DMS79 (cell line): ENCODE results near the gene PRDM15.

Source experiments
- DNase-seq: peaks from one replicate; lab custom pipeline; 2025; lab: John Stamatoyannopoulos, UW

Gene PRDM15

DNA sequence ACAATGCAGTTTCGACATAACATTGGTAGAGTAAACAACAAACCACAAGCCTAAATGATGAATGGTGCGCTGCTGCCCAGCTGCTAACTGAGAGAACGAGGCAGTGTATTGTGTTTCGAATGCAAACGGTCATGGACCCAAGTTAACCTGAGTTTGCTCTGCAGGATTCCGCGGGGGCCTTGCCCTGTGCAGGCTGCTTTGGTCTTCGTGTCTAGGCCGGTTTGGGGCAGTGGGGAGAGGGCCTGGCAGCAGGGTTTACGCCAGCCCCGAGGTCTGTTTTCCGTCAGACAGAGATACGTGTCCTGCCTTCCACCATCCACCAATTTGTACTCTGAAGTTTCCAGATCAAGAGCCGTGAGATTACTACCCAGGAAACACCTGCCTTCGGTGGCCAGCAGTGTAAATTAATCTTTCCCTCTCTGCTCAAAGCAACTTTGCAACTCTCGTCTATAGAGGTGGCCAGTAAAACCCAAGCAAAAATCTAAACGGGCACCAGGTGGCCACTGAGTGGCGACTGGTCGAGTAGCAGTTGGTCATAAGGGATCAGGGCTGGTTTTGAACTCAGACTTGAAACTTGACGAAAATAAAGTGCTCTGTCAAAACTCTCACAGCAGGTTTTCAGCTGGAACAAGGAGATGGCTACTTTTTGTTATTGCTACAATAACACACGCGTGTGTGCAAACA, 6.3 kb upstream of the PRDM15 start:
- no peak for DNase-seq

GRCh38 chr21:41884501-41885030, 5.4 kb upstream of the PRDM15 start:
- no peak for DNase-seq

GRCh38 chr21:41883582-41883981, 4.4 kb upstream of the PRDM15 start:
- DNase-seq: no peak

DNA sequence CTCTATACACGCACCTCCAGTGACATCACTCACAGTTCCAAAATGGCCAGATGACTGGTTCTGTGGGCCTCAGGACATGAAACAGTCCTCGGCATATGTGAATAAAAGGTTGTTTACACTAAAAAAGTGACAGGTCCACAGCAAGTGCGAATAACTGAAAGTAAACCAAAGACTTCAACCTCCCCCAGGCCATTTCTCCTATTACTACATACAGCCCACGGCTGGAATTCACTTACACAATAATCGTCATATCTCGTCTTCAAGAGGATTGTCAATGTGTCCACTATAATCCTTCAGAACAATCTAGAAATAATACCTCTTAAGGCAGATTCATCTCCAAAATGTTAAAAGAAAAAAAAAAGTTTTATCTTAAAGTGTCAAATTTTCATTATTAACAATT, 1.9 kb upstream of the PRDM15 start:
- no peak for DNase-seq

GRCh38 chr21:41880153-41880552, 1.0 kb upstream of the PRDM15 start:
- no peak for DNase-seq

GRCh38 chr21:41878831-41879189, 334 bp downstream of the PRDM15 start:
- peak; percentile 50 for DNase-seq

- DNase-seq: no peak
Observed at GRCh38 chr21:41877901-41878830, 978 bp downstream of the PRDM15 start.

- DNase-seq: no peak
Observed at GRCh38 chr21:41876928-41877652, 2.1 kb downstream of the PRDM15 start.

DNA sequence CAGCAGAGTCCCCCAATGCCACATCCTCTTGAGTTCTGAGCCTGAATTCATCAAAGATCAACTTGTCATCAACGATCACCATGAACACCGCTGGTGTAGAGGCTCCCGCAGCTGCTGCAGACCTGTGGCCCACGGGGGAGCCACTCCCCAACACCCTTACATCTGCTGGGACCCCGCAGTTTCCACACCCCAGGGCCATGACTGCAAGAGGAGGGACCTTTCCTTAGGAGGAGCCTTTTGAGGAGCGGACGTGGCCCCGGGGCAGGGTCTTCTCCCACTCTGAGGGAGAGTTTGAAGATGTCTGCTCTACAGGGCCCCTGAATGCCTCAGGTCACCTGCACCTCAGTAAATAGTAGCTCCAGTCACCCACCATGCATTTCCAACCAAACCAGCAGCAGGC, 2.7 kb downstream of the PRDM15 start:
- DNase-seq: no peak

- no peak for DNase-seq
Observed at GRCh38 chr21:41875086-41875485, 4.1 kb downstream of the PRDM15 start.

DNA sequence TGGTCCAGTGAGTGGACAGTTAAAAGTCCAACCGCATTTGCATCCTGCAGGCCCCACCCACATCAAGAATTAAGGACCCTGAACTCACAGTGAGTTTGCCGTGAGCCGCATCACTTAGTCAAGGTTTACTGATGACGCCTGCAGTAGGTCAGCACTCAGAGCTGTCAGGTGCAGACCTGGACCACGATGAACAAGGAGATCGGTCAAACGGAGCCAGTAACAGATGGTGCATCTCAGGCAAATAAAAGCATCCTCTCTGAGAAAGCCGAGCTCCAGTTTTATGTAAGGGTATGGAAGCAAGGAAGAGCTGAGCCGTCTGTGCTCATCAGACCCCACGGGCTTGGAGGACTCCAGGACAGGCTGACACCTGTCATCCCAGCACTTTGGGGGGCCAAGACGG, 4.5 kb downstream of the PRDM15 start:
- DNase-seq: no peak

GRCh38 chr21:41873426-41873825, 5.7 kb downstream of the PRDM15 start:
- DNase-seq: no peak

DNA sequence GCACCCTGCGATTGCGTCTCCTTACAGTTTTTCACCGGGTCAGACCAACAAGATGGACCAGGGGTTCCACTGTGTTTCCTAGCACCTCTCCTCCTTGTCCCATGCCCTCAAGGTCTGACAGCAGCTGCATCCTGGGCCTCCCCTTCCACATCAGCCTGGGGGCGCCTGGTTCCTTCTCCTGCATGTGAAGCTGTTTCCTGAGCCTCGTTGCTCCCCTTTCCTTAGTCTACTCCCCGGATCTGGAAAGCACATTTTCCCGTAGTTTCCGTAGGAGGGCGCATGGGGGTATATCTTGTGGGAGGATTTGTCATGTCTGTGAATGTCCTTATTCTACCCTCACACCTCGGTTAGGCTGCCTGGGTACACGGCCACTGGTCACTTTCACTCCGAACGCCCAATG, 6.1 kb downstream of the PRDM15 start:
- no peak for DNase-seq

DNA sequence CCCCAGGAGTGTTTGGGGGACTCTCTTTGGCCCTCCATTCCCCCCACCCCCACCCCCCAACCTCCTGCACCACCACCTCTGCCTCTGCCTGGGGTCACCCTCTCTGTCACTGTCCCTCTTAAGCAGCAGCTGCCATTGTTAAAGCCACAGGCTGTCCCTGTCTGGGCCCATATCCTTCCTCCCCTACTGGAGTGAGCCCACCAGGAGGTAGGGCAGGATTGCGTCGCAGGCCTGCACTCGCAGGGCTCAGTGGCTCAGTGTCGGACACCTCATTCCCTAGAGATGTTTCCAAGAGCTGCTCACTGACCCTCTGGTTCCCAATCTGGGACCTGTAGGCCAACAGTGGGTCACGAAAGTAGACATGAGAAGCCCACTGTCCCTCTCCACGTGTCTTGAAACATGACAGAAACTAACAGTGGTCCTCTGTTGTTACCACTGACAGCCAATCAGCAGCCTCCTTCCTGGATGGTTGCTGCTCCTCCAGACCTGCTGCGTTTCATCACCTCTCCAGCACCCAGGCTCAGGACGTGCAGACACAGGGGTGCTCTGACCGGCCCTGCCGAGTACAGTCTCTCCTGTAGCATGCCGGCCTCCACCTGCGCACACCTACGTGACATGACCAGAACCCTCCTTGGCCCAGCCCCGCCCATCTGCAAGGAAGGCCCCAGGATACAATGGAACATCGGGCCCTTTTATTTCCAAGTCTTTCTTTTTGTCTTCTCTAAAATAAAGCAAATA, 7.7 kb downstream of the PRDM15 start:
- no peak for DNase-seq

GRCh38 chr21:41869771-41870170, 9.4 kb downstream of the PRDM15 start:
- DNase-seq: no peak

DNA sequence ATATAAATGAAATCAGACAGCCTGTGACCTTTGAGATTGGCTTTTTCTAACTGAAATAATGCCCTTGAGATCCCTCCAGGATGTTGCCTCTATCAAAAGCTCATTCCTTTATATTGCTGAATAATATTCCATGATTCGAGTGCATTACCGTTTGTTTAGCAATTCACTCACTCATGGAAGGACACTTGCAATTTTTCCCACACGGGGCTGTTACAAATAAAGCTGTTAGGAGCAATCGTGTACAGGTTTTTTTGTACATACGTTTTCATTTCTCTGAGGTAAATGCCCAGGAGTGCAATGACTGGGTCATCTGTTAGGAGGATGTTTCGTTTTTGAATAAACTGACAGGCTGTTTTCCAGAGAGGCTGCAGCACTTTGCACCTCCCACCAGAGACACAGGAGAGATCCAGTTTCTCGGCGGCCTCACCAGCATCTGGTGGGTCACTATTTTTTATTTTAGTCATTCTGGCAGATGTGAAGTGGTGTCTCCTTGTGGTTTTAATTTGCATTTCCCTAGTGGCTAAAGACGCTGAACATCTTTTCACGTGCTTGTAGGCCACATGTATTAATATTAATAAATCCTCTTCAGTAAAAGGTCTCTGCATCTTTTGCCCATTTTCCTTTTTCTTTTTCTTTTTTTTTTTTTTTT, 11.0 kb downstream of the PRDM15 start:
- no peak for DNase-seq

DNA sequence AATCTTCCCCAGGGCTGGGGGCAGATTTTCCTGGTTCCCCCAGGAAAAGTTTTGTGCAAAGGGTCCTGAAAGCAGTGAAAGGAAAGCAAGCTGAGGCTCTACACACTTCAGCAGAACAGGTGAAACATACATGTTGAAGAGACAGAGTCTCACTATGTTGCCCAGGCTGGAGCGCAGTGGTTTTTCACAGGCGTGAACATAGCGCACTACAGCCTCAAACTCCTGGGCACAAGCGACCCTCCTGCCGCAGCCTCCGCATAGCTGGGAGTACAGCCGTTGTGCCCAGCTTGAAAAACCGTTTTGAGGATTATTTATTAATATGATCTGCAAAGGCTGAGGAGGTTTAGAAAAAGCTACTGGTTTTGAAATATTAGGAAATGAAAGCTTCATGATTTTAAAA, 11.8 kb downstream of the PRDM15 start:
- no peak for DNase-seq

DNA sequence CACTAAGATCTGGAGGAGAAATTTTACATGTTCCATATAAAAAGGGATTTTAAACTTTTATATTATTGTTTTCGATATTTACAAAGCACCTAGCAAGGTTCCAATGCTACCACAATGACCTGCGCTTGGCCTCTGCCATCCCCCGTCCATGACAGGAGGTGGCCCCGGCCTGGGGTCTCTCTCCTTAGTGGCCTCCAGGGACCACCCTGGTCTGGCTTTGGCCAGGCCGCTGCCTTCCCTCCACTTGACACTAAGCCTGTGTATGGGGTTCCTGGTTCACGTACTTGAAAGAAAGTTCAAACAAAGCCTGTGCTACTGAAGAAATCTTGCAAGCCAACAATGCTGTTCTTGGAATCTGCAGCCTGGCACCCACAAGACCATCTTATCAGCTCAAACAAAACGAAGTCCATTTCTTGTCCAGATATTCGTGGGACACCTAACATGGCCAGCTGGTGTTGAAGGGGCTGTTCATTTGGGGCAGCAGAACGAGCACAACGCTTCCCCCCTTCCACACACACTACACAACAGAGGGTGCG, 12.8 kb downstream of the PRDM15 start:
- DNase-seq: no peak

DNA sequence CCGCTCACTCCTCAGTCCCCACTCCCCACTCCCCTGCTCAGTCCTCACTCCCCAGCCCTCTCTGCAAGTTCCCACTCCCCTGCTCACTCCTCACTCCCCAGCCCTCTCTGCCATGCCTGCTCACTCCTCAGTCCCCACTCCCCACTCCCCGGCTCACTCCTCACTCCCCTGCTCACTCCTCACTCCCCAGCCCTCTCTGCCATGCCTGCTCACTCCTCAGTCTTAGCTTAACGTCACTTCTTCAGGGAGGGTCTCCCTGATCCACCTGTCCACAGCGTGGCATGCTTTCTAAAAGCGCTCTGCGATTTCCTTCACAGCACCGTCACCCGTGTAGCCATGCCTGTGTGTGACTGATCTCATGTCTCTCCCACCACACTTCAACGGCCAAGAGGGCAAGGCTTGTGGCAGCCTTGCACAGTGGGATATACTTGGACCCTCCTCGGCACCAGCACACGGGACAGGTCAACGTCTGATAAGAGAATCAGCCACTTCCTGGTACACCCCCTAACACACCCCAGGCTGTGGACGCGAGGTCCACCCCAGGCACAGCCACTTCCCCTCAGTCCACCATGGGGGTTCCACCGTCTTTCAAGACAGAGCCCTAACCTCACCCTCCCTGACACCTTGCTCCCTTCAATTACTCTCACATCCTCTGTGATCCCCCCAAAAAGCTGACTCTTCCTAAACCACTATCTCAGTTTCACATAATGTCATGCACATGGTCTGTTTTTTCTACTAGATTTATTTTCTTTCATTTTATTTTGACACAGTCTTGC, 14.0 kb downstream of the PRDM15 start:
- DNase-seq: no peak

DNA sequence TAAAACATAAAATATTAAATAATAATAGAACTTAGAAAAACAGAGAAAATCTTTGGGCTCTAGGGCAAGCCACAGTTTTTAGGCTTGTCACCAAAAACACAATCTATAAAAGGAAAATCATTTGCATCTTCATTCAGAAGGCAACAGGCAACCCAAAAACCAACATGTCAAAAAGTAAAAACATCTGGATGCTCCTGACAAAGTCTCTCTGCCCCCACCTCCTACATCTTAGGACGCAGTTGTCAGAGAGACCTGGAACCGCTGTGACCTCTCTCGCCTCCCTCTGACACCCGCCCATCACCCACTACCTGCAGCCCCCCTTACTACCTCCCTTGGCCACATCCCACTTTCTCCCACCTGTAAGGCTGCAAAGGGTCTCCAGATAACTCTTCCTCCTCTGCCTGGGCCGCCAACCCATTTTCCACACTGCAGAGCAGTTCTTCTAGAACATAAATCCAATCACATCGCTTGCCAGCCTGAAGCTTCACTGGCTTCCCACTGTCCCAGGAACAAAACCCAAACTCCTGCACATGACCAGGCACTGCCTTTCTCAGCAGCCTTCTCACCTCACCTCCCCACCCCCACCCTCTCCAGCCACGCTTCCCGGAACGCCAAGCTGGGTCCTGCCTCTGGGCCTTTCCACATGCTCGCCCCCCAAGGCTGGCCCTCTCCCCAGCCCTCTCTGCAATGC, 14.7 kb downstream of the PRDM15 start:
- no peak for DNase-seq
